GM21723 (cell line): Measurements from ENCODE around the gene TSPAN11.

Experiments
- ATAC-seq: cut with Tn5 transposase; IDR thresholded peaks from one replicate; pipeline ENCODE4 v1.9.1; 2021; ENCODE audit warnings: mild to moderate bottlenecking, moderate library complexity; ENCODE audit not compliant: unreplicated experiment

TSPAN11 gene

DNA sequence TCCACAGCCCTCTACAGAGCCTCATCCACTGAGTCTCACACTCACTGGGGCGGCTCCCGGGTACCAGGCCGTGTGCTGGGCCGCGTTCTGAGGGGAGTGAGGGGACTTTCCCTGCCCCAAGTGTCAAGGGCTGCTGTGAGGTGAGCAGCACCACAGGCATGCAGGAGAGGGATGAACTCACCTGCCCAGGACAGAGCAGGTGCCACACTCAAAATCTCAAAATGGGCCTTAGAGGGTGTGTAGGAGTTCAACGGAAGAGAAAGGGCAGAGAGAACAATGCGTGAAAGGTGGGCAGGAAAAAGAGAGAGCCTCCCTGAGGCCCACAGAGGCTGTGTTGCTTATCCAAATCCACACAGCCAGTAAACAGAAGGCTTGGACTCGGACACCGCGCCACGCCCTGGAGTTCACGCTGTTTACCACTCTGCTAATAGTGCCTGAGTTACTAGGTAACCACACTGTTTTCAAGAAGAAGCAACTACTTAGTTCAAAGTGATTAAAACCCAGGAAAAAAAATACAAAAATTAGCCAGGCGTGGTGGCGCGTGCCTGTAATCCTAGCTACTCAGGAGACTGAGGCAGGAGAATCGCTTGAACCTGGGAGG, 32.7 kb downstream of the TSPAN11 start:
- ATAC-seq: no peak

DNA sequence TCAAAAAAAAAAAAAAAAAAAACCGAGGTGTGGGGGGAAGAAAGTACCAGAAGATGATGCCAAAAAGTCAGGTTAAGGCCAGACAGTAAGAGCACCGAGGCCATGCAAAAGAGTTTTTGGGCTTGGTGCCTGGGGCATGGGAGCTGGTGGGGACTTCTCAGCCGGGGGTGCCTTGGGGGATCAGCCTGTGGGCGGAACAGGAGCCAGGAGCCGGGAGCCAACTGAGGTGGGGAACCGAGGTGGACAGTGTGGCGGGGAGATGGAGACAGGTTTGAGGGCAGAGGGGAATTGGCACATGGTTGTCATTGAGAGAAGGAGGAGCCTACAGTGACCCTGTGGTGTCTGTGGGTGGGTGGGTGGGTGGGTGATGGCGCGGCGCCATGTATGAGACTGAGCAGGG, 33.2 kb downstream of the TSPAN11 start:
- no peak for ATAC-seq

DNA sequence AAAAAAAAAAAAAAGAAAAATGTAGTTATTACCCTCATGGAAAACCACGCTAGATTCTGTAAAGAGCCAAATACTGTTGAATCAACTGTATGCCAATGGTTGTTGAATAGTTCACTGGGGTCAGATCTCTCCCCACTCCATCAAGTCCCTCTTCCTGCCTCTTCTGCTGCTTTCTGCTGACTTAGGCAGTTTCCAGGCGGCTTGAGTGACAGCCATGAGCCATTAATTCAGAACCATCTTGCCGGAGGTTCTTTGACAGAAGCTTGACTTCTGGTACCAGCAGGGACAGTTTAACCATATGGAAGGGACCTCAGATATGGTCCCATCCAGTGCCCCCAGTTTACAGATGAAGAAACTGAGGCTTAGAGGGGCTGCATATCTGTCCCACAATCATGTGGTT, 34.5 kb downstream of the TSPAN11 start:
- no peak for ATAC-seq

DNA sequence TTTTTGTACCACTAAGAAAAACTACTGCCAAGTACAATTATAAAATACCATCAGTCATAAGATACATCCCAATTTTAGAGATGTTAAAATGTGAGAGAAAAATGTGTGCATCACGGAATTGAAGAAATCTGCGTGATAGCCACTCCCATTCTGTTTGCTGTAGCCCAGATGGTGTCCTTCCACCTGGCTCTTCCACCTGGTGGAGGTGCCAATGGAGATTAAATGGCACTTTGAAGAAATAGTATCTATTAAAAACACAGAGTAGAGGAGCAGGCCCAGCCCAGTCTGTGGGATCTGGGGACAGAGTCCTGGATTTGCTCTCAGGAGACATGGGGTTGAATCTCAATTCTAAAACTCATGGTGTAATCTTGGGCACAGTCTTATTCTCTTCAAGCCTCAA, 35.5 kb downstream of the TSPAN11 start:
- no peak for ATAC-seq

DNA sequence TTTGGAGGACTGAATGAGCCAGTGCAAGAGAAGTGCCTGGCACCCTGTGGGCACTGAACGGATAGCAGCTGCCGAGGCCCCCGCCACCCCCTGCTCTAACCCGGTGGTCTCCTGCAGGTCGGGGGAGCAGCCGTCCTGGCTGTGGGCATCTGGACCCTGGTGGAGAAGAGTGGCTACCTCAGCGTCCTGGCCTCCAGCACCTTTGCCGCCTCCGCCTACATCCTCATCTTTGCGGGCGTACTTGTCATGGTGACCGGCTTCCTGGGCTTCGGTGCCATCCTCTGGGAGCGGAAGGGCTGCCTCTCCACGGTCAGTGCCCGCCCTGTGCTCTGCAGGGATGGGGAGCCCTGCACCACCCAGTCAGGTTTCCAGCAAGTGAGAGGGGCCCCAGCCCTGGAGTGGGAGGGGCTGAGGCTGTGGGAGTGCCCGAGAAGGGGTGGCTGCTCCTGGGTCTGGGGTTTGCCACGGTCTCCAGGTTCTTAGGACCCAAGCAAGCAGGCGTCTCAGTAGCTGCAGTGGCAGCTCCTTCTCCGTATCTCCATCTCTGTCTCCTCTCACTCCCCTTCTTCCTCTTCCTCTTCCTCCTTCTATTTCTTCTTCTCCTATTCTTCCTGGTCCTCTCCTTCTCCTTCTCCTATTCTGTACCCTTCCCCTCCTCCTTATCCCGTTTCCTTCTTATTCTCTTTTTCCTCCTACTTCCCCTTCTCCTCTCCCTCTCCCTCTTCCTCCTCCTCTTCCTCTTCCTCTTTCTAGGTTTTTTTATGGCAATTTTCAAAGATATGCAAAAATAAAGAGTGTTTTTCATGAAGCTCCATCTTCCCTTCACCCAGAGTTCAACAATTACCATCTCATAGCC, 37.4 kb downstream of the TSPAN11 start:
- no peak for ATAC-seq

DNA sequence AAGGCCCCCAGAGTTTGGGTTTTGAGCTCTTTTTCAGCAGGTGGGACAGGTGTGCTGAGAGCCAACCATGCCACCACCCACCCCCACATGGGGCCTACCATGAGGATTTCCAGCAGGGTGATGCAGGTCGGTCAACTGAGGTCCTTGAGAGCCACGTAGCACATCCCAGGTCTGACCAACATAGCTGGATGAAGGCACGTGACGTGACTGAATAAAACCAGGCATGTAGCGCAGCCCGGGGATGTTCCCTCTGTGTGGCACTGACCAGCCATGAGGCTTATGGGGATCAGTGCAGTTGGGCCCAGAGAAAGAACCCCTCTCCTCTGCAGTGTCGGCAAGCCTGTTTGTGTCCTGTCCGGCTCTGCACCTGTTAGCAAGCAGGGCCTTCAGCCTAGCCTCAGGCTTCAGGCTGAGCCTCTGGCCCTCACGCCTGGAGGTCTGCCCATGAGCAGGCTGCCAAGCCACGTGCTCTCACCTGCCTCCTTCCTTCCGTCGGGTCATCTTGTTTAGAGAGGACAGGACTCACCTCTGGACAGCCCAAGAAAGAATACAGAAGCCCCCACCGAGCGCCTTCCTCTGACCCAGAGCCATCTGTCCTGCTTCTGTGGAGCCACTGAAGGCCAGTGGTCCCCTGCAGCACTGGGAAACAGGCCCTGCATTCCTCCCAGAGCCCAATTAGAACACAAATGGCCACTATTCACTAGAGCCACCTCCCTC, 38.5 kb downstream of the TSPAN11 start:
- no peak for ATAC-seq

DNA sequence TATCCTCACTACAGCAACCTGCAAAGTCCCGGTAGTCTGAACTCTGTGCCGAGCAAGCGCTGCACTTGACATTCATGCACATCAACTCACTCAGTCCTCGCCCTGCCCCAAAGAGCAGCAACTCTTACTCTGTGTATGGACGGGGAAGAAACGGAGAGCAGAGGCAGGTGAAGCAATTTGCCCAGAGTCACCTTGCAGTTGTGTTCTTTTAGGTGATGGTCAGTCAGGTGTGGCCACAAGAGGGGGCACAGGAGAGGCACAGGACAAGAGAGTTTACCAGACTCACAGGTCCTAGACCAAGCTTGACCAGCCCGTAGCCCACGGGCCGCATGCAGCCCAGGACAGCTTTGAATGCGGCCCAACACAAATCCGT, 39.1 kb downstream of the TSPAN11 start:
- no peak for ATAC-seq

DNA sequence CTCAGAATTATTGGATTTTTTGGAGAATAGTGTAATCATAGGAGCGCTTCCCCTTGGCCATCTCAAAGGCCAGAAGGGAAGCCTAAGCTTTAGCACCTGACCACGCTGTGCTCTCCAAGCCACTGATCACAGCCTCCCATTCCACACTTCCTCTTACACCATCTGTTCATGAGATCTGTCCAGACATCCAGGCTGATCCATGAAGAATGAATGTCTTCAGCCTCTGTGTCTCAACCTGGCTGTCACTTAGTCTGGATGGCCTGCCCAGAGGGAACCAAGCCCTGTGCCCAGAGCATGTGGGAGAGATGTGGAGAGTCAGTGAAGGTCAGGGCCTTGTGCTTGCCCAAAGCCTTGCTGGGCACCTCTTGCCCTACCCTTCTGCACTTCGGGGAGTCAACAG, 40.5 kb downstream of the TSPAN11 start:
- no peak for ATAC-seq

DNA sequence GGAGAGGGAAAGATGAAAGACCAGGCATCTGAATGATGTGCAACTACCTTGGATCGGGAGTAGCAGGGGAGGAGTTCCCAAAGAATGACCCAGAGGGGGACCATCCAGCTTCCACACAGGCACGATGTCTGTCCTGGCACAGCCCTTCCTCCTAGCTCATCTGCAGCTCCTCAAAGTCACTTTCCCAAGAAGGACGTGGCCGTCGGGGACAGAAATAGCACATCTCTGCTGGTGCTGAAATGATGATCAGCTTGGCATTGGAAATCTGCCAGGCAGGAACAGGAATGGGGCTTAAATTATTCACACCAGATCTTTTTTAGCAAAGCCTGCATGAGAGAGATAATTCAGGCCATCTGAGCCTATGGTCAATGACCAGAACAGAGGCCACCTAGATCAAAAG, 41.7 kb downstream of the TSPAN11 start:
- no peak for ATAC-seq

DNA sequence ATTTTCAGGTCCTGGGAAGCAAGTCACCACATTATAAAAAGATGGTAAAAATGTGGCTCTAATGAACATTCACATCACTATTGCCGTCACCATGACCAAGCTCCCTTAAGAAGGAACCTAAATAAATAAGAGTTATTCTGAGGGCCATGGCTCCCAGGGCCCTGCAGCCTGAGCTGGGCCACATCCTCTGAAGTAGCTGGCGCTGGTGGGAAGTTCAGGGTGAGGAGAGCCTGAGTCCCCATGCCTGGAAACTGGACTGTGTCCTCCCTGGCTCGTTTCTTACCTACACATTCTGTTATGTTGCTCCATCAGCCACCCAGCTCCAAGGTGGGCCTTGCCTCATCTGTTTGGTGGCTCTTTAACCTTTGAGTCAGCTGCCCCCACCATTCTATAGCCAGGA, 42.5 kb downstream of the TSPAN11 start:
- no peak for ATAC-seq

DNA sequence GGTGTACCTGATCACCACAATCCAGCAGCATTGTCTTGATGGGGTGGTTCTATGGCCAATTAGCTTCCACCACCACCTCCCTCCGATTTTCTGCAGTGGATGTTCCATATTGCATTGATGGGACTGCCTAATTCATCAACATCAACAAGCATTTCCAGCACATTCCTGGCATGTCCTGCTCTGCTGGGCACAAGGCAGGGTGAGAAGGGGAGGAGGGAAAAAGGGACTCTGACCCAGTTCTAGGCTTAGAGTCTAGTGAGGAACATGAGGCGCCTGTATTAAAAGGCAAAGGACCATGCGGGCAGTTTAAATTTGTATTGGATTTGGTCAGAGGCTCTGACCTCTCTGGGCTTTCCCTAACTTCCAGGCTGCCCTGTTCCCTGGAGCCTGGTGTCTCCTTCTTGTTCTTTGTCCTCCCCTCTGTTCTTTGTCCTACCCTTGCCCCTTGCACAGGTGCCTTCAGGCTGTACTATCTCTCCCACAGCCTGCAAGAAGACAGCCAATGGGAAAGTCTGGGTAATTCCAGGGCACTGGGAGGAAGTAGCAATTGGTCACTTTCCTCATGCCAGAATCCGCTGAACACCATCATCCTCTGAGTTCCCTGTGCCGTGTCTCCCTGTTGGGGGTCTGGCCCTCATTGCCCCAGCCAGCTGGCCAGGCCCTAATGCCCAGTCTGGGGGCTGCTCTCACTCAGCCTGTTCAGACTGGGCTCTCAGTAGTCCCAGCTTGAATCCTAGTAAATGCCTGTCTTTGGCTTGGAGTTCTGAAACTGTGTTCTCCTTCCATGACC, 43.3 kb downstream of the TSPAN11 start:
- no peak for ATAC-seq

DNA sequence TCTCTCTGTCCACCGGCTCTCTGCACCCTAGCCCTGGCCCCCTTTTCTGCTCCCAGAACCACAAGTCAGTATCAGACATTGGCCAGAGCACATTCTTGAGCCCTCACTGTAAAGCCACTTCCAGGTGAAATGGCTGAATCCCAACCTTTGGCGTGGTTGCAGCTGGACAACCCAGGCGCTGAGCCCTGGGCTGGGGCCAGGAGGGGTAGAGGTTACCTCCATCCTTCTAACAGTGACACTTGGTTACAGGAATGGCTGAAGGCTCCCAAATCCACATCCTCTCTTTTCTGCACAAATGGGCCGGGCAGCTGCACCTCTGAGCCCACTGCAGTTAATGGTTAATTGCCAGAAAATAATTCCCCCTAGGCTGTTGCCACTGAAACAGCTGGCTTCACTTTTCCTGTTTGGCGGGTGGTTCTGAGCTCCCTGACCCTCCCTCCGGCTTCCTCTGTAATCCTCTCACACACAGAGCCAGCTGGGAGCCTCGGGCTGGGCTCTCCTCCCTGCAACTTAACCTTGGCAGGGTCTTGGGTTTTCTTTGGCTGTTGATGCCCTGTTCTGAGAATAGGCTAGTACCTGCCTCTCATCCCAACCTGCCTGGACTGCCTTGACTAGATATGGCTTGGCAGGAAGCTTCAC, 44.1 kb downstream of the TSPAN11 start:
- no peak for ATAC-seq

DNA sequence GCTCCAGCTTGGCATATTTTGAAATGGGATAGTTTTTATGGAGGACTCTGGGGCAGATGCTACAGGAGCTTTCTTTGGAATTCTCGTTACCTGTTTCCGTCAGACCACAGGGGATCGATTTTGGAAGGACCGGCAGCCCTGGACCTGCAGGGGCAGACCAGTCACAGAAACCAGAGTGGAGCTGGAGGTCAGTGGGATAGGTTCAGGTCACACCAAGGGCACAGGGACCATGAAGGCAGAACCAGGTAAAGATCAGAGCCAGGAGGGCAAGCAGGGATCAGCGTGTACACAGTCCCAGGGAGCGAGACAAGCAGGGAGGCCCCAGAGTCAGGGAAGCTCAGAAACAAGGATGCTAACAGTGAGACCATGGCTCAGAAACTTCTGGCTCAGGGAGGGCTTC, 45.5 kb downstream of the TSPAN11 start:
- no peak for ATAC-seq

DNA sequence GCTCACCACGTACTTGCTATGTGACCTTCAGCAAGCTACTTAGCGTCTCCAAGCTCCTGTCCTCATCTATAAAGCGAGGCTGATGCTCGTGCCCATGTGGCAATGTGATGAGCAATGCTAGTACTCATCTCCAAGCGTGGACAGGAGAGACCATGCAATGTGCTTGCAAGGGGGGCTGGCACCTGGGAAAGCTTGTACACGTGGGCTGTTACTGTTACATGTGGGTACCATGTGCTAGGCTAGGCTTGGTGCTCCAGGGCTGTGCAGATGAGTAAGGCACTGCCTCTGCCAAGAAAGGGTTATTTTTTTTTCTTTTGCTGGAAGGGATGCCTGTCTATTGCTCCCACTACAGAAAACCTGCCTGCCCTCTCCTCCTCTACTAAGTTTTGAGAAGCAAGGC, 46.6 kb downstream of the TSPAN11 start:
- ATAC-seq: no peak

DNA sequence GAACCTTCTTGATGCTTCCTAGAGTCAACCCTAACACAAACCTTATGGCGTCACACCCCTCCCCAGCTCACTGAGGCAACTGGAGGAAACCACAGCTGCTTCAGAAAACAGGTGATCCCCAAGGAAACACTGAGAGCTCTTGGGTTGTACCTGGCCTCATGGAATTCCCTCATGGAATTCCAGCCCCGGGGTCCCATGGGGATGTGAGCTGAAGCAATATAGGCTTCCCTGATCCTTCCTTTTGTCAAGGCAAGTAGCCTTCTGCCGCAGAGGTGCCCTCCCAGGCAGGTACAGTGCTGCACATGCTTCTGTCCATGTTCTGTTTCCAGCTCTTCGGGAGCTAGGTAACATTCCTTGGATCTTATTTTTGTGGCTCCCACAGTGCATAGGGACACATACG, 47.3 kb downstream of the TSPAN11 start:
- ATAC-seq: no peak

DNA sequence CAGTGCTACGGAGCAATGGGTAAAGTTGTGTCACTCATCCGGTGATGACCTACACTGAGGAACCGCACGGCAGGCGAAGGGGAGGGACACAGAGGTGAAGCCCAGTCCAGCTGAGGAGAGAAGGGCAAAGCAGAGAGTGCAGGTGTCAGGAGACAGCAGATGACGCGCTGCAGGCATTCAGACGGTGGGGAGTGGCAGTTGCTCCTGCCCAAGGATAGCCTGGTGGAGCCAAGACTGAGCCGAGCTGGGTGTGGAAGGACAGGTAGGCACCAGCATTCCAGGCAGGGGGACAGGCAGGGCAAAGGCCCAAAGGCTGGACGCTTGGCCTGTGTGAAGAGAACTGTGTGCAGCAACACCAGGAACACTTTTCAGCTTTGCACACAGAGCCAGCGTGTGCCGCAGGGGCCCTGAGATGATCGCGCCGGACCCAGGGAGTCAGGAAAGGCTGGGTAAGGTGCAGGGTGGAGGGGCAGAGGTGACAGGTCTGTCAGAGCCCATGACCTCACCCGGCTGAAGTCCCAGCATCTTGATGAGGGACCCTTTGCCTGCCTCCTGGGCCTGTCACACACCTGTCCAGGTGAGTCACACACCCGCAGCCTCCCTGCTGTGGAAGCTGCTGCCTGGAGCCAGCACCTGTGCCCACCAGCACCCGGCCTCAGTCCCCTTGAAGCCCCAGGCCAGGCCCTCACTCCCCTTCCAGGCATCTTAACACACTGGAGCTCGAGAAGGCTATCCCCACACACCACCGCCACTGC, 48.4 kb downstream of the TSPAN11 start:
- no peak for ATAC-seq

DNA sequence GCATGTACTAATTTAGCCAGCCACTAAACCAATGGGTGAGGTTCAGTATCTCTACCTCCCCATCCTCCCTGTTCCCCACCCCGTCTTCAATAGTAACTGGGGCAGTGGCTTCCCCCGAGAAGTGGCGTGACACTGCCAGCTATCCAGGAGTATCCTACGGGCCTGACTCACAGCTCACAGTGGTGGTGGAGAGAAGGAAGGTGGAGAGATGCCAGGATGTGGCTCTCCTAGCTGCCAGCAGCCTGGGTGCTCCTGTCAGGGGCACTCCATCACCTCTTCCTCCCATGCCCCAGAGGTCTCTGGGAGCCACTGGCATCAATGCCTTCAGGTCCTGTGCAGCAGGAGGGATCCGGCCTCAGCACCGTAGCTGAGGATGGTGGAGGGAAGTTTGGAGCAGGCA, 49.0 kb downstream of the TSPAN11 start:
- ATAC-seq: no peak

DNA sequence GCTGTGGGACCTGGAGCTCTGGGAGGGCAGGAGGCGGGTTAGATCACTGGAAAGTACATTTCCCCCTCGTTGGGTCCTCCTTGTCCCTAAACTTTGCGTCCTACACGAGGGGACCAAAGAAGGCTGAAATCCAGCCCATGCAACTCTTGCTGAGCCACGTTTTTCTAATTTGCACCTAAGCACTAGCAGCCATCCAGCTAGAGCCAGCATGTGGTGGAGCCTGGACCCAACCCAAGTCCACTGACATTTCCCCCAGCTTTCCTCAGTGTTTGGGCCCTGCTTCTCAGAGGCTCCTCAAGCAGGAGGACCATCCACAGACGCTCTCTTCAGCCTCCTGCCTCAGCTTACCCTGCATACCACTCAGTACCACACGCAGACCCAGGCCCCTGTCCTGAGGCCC, 49.7 kb downstream of the TSPAN11 start:
- ATAC-seq: no peak

DNA sequence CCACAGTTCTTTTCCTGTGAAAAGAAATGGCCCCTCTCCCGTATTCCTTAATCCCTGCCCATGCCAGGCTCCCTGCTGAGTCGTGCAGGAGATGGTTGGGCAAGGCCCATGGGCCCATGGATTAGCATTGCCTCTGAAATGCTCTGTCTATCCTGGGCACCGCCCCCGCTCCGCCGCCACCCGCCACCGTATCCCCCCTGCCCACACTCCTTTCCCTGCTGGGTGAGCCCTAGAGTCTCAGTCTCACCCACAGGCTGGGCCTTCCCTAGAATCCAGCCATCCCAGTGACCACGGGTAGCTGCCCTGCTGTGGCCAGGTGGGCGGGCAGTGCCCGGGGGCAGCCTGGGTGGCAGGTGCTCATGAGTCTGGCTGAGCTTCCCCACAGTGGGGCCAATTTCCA, 50.6 kb downstream of the TSPAN11 start:
- no peak for ATAC-seq
